ENCODE results near the gene GRIK4. TPM values are rescaled to one million over a fixed set of nuclear protein-coding genes. Genes with fewer than 3 reads are reported as not detected.

GRIK4 gene
- total RNA-seq, 2 experiments from 2014 or later, result not detected

DNA sequence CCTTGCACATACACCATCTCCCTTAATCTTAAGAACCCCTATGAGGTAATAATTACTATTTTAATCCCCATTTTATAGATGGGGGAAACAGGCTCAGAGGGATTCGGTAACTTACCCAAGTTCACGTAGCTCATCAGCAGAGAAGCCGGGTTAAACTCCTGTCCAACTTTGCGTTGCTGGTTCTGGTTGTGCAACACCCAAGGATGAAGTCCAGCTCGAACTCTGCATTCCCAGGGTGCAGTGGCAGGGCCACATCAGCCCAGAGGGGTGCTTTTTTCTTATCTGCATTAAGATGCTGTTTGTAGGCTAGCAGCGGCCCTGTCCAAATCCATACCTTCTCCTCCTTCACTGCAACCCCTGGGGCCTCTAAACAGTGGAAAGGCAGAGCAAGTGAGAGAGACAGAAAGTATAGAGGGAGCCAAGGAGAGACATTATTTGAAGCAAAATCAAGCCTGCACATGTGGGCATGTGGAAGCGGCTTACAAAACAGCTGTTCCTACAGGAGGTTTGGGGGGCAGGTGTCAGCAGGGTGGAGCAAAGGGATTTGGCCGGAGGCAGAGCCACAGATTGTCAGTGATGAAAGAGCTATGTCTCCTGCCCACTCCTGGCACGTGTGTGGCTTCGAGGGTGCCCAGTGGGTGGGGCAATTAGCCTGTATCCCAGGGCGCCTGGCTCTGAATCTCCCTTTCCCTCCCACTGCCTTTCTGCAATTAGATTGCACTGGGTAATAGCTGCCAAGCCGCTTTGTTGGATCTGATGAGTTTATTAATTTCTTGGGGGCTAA, 382.8 kb downstream of the GRIK4 start:
- CTCF ChIA-PET, result no interaction called here
- Mint-ChIP-seq H3K27ac (no peak overlapping the region), H3K4me3 (no peak overlapping the region), H3K36me3 (ENCODE audit: low read depth) (no peaks in the 10 kb centered on the region), H3K4me1 (ENCODE audit: low read depth) (no peaks in the 10 kb centered on the region), H3K27me3 (peaks cover 30% of the 10 kb centered on the region), H3K9me3 (no peaks in the 10 kb centered on the region)
- H3K4me1 ChIP-seq (ENCODE audit: insufficient read depth, low read length), result no peaks in the 10 kb centered on the region
- ATAC-seq (ENCODE audit: poor library complexity) (no peak), DNase-seq (no peak)
- H3K9me3 ChIP-seq (ENCODE audit: control insufficient read depth in 1 of 2, insufficient read depth in 1 of 2, low read length in 2 of 2), result no peaks in the 10 kb centered on the region
- no peak overlapping the region for H3K27ac ChIP-seq (ENCODE audit: low read depth in 1 of 2, low read length in 2 of 2)
- TF ChIP-seq, protein P1, sequence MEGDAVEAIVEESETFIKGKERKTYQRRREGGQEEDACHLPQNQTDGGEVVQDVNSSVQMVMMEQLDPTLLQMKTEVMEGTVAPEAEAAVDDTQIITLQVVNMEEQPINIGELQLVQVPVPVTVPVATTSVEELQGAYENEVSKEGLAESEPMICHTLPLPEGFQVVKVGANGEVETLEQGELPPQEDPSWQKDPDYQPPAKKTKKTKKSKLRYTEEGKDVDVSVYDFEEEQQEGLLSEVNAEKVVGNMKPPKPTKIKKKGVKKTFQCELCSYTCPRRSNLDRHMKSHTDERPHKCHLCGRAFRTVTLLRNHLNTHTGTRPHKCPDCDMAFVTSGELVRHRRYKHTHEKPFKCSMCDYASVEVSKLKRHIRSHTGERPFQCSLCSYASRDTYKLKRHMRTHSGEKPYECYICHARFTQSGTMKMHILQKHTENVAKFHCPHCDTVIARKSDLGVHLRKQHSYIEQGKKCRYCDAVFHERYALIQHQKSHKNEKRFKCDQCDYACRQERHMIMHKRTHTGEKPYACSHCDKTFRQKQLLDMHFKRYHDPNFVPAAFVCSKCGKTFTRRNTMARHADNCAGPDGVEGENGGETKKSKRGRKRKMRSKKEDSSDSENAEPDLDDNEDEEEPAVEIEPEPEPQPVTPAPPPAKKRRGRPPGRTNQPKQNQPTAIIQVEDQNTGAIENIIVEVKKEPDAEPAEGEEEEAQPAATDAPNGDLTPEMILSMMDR (IDR thresholded peaks at IDR 0.05), result no peak
- intact Hi-C loops (cut with DNase I, micrococcal nuclease), result no loop called here
- H3K27me3 ChIP-seq (ENCODE audit: control insufficient read depth in 1 of 2, insufficient read depth in 2 of 2, low read length in 2 of 2), result no peaks in the 10 kb centered on the region
- POLR2A ChIA-PET, result no interaction called here
- H3K4me3 ChIP-seq (ENCODE audit: low read length), result no peak overlapping the region
- no peaks in the 10 kb centered on the region for H3K36me3 ChIP-seq (ENCODE audit: insufficient read depth, low read length)

GRCh38 chr11:120896687-120897086, 385.1 kb downstream of the GRIK4 start:
- DNase-seq (no peak), ATAC-seq (ENCODE audit: poor library complexity) (no peak)
- H3K27me3 Mint-ChIP-seq, result peaks cover 23% of the 10 kb centered on the region
- Histone ChIP-seq H3K4me1 (ENCODE audit: insufficient read depth, low read length) (no peaks in the 10 kb centered on the region), H3K4me3 (ENCODE audit: low read length) (no peak overlapping the region), H3K36me3 (ENCODE audit: insufficient read depth, low read length) (no peaks in the 10 kb centered on the region), H3K27me3 (ENCODE audit: control insufficient read depth in 1 of 2, insufficient read depth in 2 of 2, low read length in 2 of 2) (no peaks in the 10 kb centered on the region), H3K27ac (ENCODE audit: low read depth in 1 of 2, low read length in 2 of 2) (no peak overlapping the region), H3K9me3 (ENCODE audit: control insufficient read depth in 1 of 2, insufficient read depth in 1 of 2, low read length in 2 of 2) (no peaks in the 10 kb centered on the region)
- ChIA-PET POLR2A (no interaction called here), CTCF (no interaction called here)
- no peak overlapping the region for H3K4me3 Mint-ChIP-seq
- intact Hi-C loops (cut with DNase I, micrococcal nuclease), result no loop called here
- no peaks in the 10 kb centered on the region for H3K36me3 Mint-ChIP-seq (ENCODE audit: low read depth)
- H3K9me3 Mint-ChIP-seq, result no peaks in the 10 kb centered on the region
- H3K4me1 Mint-ChIP-seq (ENCODE audit: low read depth), result no peaks in the 10 kb centered on the region
- H3K27ac Mint-ChIP-seq, result no peak overlapping the region
- TF ChIP-seq, protein P1 (IDR thresholded peaks at IDR 0.05), result no peak

DNA sequence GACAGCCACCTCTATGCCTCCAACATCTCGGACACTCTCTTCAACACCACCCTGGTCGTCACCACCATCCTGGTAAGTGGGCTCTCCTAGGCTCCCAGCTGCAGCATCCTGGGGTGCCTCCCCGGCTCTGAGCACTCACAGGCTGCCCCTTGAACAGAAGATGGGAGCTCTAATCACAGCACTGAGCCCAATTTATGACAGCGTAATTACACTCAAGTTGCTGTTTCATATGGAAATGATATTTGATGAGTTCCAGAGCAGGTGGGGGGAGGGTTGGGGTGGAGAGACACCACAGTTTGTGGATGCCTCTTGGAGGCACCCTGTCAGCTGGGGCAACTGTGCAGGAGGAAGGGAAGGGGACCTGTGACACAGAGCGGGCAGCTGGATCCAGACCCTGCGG, 387.0 kb downstream of the GRIK4 start:
- peaks cover 17% of the 10 kb centered on the region for H3K27me3 Mint-ChIP-seq
- ChIA-PET CTCF (no interaction called here), POLR2A (no interaction called here)
- Histone ChIP-seq H3K4me1 (ENCODE audit: insufficient read depth, low read length) (no peaks in the 10 kb centered on the region), H3K4me3 (ENCODE audit: low read length) (no peak overlapping the region), H3K36me3 (ENCODE audit: insufficient read depth, low read length) (no peaks in the 10 kb centered on the region), H3K9me3 (ENCODE audit: control insufficient read depth in 1 of 2, insufficient read depth in 1 of 2, low read length in 2 of 2) (no peaks in the 10 kb centered on the region), H3K27me3 (ENCODE audit: control insufficient read depth in 1 of 2, insufficient read depth in 2 of 2, low read length in 2 of 2) (no peaks in the 10 kb centered on the region), H3K27ac (ENCODE audit: low read depth in 1 of 2, low read length in 2 of 2) (no peak overlapping the region)
- no peaks in the 10 kb centered on the region for H3K9me3 Mint-ChIP-seq
- intact Hi-C loops (cut with DNase I, micrococcal nuclease), result no loop called here
- H3K36me3 Mint-ChIP-seq (ENCODE audit: low read depth), result no peaks in the 10 kb centered on the region
- no peak overlapping the region for H3K27ac Mint-ChIP-seq
- DNase-seq (no peak), ATAC-seq (ENCODE audit: poor library complexity) (no peak)
- no peak overlapping the region for H3K4me3 Mint-ChIP-seq
- no peaks in the 10 kb centered on the region for H3K4me1 Mint-ChIP-seq (ENCODE audit: low read depth)
- TF ChIP-seq, protein P1 (IDR thresholded peaks at IDR 0.05), result no peak

Measured in CD4-positive, alpha-beta T cell (primary cell).